ENCODE data around the gene LHX4. TPM values are rescaled to one million over a fixed set of nuclear protein-coding genes. Genes with fewer than 3 reads are reported as not detected.

LHX4 gene
- total RNA-seq, 4 donors from 2014 or later, result not detected

GRCh38 chr1:180187626-180188025 lies 42.4 kb upstream of the LHX4 start:
- no peak for ATAC-seq
- H3K27me3 ChIP-seq, result no peaks in the 10 kb centered on the region
- 94% methylated on average over 2 of the region's 5 CpGs; no CpG with 5 or more reads in 1 of the 2 donors for WGBS, 2 donors (ENCODE audit: low coverage in 1 of 2)
- H3K4me1 ChIP-seq, result no peaks in the 10 kb centered on the region
- H3K4me3 ChIP-seq, result no peak overlapping the region
- H3K9me3 ChIP-seq, result no peaks in the 10 kb centered on the region
- peaks cover 0 to 100% of the 10 kb centered on the region in 2 donors for H3K36me3 ChIP-seq
- TF ChIP-seq EP300 (IDR thresholded peaks at IDR 0.05) (no peak), POLR2A (IDR thresholded peaks at IDR 0.05) (no peak), CTCF (IDR thresholded peaks at IDR 0.05) (no peak), POLR2AphosphoS5 (IDR thresholded peaks at IDR 0.05) (no peak)
- H3K27ac ChIP-seq, result no peak overlapping the region

- TF ChIP-seq EP300 (IDR thresholded peaks at IDR 0.05), result no peak
- TF ChIP-seq POLR2AphosphoS5 (IDR thresholded peaks at IDR 0.05), result no peak
- TF ChIP-seq POLR2A (IDR thresholded peaks at IDR 0.05), result no peak
- TF ChIP-seq CTCF (IDR thresholded peaks at IDR 0.05), result peak in 3 of 4 experiments; percentile 31 to 60 (median 49)
- Histone ChIP-seq H3K27ac (no peak overlapping the region), H3K36me3 (peaks cover 0 to 100% of the 10 kb centered on the region in 2 donors), H3K27me3 (no peaks in the 10 kb centered on the region), H3K9me3 (no peaks in the 10 kb centered on the region), H3K4me3 (no peak overlapping the region), H3K4me1 (no peaks in the 10 kb centered on the region)
- WGBS, 2 donors (ENCODE audit: low coverage in 1 of 2), result 67% methylated on average over 1 of the region's 8 CpGs; no CpG with 5 or more reads in 1 of the 2 donors
- ATAC-seq, result peak; percentile 37
Measured at GRCh38 chr1:180188091-180188506, 42.0 kb upstream of the LHX4 start.

GRCh38 chr1:180188684-180189175 lies 41.3 kb upstream of the LHX4 start:
- no peak for TF ChIP-seq POLR2A (IDR thresholded peaks at IDR 0.05)
- TF ChIP-seq CTCF (IDR thresholded peaks at IDR 0.05), result no peak
- TF ChIP-seq EP300 (IDR thresholded peaks at IDR 0.05), result no peak
- TF ChIP-seq POLR2AphosphoS5 (IDR thresholded peaks at IDR 0.05), result no peak
- H3K4me3 ChIP-seq, result no peak overlapping the region
- 79 to 89% methylated on average over 5 to 6 of the region's 8 CpGs for WGBS, 2 donors (ENCODE audit: low coverage in 1 of 2)
- H3K27ac ChIP-seq, result no peak overlapping the region
- no peaks in the 10 kb centered on the region for H3K9me3 ChIP-seq
- H3K36me3 ChIP-seq, result peaks cover 0 to 100% of the 10 kb centered on the region in 2 donors
- no peak for ATAC-seq
- H3K27me3 ChIP-seq, result no peaks in the 10 kb centered on the region
- no peaks in the 10 kb centered on the region for H3K4me1 ChIP-seq

- Histone ChIP-seq H3K36me3 (peaks cover 0 to 100% of the 10 kb centered on the region in 2 donors), H3K4me3 (no peak overlapping the region), H3K27me3 (no peaks in the 10 kb centered on the region), H3K4me1 (no peaks in the 10 kb centered on the region), H3K9me3 (no peaks in the 10 kb centered on the region), H3K27ac (no peak overlapping the region)
- no peak for ATAC-seq
- TF ChIP-seq EP300 (IDR thresholded peaks at IDR 0.05), result no peak
- TF ChIP-seq POLR2AphosphoS5 (IDR thresholded peaks at IDR 0.05), result no peak
- TF ChIP-seq CTCF (IDR thresholded peaks at IDR 0.05), result no peak
- no peak for TF ChIP-seq POLR2A (IDR thresholded peaks at IDR 0.05)
- WGBS, 2 donors (ENCODE audit: low coverage in 1 of 2), result 67 to 78% methylated on average over 1 to 3 of the region's 5 CpGs
Measured at GRCh38 chr1:180190091-180190490, 40.0 kb upstream of the LHX4 start.

- Histone ChIP-seq H3K27me3 (no peaks in the 10 kb centered on the region), H3K4me3 (no peak overlapping the region), H3K36me3 (peaks cover 0 to 100% of the 10 kb centered on the region in 2 donors), H3K4me1 (no peaks in the 10 kb centered on the region), H3K9me3 (no peaks in the 10 kb centered on the region), H3K27ac (no peak overlapping the region)
- ATAC-seq, result no peak
- TF ChIP-seq POLR2AphosphoS5 (IDR thresholded peaks at IDR 0.05) (no peak), EP300 (IDR thresholded peaks at IDR 0.05) (no peak), CTCF (IDR thresholded peaks at IDR 0.05) (no peak), POLR2A (IDR thresholded peaks at IDR 0.05) (no peak)
- 87 to 88% methylated on average over 7 of the region's 7 CpGs for WGBS, 2 donors (ENCODE audit: low coverage in 1 of 2)
Measured at GRCh38 chr1:180192172-180192571, 37.9 kb upstream of the LHX4 start.

Data from gastroesophageal sphincter (tissue), 4 donors.